Activated gamma-delta T cell treated with Interleukin-2 at 50 U/mL for 16 hours (primary cell): ENCODE measurements around the gene MFSD6.
A peak's percentile ranks its signal among the peaks of the same experiment; 100 is the strongest.
"Not testable (repeated sequence)": the region's sequence is repeated elsewhere in the genome, so short reads cannot be mapped to it uniquely, and the experiment has no call there.

Experiments
- DNase-seq: peaks from one replicate; pipeline ENCODE4 v3.0.0-alpha.2; 2020

MFSD6 gene

DNA sequence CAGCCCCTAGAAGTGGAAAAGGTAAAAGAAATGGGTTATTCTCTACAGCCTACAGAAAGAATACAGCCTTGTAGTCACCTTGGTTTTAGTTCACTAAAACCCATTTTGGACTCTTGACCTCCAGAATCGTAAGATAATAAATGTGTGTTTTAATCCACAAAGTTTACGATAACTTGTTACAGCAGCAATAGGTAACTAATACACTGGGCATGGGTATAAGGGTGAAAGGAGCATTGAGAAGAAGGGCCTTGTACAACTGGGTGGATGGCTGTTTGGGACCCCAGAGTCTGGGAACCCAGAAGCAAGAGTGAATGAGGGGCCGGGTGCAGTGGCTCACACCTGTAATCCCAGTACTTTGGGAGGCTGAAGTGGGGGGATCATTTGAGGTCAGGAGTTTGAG is 2.2 kb upstream of the MFSD6 start:
- no peak for DNase-seq

DNA sequence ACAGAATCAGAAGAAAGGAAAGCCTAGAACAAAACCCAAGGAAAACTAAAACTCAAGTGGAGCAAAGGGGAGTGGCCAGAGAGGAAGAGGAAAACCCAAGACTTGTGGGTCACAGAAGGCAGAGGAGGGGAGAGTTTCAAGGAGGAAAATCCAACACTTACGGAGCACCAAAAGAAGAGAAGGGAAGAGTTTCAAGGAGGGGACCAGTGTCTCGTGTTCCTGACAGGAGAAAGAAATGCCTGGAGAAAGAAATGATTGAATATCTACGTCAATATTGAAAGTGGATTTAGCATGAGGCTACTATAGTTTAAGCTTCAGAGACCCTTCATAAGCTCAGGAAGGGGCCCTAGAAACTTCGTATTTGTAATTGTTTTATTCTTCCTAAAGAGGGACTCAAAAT is 1.4 kb upstream of the MFSD6 start:
- no peak for DNase-seq

DNA sequence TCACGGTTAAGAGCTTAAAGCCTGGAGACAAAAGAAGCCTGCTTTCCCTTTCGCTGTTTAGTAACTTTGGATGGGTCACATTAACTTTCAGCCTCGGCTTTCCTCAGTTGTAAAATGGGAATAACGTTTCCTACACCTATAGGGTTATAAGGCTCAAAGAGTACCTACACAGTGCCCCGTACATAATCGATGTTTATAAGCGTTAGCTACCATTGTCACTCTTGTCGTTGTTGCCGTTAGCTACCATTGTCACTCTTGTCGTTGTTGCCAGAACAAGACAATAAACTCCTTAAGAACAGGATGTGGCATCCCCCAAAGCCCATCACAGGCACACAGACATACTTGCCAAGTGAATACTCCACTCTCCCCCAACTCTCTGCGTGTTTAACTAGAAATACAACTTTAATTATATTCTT is 901 bp upstream of the MFSD6 start:
- DNase-seq, result no peak

DNA sequence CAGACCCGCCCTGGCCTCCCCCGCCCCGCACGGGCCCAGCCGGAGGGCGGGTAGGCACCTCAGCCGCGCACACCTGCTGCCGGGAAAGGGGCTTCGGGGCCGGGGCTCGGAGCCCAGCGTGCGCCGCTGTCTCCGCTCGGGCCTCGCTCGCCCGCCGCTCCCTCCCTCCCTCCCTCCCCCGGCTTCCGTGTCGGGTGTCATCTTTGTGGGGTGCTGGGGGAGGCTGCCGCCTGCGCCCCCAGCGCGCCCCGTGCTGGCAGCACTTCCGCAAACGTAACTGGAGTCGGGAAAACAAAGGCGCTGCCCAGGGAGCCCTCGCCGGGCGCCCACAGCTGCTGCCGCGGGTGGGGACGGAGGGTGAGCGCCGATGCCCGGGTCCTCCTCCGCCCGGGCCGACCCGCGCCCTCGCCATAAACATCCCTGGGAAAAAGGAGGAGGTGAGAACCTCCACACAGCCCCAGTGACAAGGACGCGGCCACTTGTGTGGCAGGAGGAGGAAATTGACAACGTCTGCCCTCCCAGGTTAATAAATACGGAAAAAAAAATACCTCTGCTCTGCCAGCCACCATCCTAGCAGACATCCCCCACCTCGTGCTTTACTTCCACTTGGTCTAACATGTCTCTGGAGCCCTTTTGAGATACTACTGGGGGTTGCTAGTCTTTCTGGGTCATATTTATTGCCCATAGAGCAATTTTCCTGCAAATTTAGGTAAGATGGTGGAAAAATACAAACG is 550 bp downstream of the MFSD6 start:
- peak; percentile 73 for DNase-seq

DNA sequence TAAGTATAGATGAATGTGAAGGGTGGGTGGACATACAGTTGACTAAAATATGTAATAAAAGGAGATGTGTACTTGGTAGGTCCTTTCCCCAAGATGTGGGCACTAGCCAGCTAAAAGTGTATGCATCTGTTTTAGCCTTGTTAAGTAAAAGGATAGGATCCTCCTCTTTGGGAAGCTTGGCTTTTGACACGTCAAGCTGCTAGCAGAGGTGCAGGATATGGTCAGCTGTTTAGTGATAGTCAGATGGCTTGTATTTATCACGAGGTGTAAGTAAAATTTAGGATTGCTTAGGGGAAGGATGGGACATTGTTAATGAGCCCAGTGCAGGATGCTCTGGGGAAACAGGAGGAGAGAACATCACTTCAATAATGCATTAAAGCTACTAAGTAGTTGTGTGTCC is 1.5 kb downstream of the MFSD6 start:
- no peak for DNase-seq

DNA sequence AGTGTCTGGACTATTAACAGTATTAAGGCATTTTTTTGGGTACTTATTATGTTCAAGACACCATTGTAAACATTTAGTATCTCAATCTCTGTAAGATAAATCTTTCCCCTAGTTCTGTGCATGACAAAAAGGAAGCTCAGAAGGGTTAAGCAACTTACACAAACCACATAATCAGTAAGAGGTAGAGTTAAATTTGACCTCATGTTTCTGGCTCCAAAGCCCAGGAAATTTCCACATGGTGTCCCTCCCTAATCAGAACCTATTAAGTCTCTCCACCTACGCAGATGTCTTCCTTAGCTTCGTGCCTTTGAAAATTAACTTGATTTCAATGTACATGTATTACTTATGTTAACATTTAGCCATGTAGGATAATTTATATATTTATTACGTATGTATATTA is 2.0 kb downstream of the MFSD6 start:
- DNase-seq, result no peak

DNA sequence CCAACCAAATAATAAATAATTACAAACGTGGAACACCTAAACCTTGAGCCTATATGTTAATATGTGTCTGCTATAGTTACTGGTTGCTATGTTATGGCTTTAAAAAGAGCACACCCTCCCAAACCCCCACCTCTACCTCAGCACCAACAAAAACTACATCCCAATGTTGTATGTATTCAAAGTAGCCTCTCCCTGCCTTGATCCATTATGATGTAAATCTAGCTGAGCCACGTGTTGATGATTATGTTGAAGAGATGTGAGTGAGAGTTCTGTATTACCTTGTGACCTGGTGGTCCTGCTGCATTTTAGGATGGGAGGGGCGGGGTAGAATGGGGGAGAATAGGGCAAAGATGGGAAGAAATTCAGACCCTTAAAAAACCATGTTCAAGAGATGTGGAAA is 4.8 kb downstream of the MFSD6 start:
- DNase-seq, result no peak

DNA sequence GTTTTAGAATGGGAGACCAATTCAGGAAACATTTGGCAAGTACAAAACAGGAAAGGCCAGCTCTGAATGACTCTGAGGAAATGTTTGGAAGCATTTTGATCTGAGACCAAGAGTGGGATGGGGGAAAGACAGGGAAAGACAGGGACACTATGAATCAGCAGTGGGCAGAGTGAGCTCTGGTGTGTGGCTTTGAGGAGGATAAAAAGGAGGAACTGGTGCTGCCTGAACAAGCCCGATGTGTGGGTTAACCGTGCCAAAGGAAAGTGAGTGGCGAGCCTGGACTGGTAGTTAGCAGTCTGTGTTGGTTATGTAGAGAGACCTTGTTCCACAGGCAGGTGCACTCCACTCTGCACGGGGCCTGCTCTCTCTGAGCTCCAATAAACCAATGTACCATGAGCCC is 5.3 kb downstream of the MFSD6 start:
- no peak for DNase-seq

DNA sequence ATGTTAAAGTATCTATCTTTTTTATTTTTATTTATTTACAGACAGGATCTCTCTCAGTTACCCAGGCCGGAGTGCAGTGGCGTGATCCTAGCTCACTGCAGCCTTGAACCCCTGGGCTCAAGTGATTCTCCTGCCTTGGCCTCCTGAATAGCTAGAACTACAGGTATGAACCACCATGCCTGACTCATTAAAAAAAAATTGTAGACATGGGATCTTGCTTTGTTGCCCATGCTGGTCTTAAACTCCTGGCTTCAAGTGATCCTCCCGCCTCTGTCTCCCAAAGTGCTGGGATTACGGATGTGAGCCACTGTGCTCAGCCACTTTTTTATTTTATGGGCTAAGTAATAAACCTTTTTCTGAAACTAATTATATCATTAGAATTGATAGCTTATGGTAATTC is 7.1 kb downstream of the MFSD6 start:
- no peak for DNase-seq

DNA sequence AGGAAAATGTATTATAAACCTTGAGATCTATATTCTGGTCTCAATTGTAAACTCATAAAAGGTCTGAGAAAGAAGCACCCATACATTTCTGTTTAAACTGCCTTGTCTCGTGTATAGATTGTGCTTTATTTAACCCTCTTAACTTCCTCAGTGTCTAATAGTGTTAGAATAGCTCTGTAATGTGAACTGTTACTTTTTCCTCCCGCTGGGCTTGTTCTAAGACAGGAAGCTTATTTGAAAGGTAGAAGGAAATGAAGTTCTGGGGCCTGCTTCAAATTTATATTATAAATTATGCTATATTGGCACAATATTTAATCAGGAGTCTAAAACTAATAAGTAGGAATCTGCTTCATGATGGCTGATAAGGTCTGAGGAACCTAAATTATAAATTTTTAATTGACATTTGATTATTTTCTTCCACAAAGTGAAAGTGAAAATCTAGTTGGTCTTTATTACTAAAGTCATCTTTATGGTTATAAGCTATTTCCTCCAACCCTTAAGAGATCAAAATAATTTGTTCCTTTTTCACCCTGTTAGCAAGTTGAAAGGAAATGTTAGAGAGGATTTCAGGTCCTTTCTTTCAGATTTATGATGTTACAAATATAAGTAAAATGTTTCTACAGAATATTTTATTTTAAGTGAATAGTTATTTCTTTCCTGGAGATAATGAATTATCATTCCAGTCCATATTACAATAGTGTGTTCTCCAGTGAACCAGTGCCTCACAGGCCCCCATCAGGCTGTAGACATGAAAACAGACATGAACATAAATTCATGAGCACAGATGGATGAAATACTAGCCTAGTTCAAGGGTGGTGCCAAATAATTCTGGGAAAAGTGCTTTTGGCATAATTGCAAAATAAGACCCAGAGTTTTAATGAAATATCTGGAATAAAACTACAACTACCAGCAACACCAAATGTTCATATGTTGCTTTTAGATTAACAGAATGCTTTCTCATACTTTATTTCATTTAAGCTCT is 7.9 kb downstream of the MFSD6 start:
- DNase-seq, result no peak

DNA sequence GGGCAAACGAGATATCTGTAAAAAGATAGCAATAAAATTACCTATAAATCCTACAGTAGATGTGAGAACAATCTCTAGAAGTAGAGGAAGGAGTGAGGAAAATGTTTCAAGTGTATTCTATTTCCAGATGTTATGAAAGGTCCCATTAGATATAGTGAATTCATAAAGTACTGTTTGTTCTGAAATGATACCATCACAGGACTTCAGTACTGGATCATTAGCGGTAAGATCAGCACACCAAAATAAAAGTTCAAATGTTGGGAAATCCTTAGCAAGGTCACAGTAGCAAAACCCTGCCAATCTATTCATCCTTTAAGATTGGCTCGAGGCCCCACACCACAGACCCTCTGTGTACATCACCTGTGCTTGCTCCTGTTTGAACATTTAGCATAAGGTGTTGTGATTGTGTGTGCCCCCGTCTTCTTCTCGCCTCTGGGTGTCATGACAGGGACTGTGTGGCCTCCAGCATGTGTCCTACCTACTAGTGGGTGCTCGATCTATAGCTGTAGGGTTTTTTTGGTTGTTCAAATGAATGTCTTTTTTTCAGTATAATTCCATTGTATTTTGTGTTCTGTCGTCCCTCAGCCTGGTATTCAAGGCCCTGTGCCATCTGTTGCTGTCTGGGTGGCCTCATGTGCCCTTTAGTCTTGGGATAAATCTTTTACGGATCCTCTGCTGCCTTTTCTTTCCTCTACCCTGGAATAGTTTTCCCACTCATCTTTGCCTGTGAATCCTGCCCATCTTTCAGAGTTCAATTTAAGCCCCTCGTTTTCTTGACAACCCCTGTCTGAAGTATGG is 9.1 kb downstream of the MFSD6 start:
- no peak for DNase-seq

DNA sequence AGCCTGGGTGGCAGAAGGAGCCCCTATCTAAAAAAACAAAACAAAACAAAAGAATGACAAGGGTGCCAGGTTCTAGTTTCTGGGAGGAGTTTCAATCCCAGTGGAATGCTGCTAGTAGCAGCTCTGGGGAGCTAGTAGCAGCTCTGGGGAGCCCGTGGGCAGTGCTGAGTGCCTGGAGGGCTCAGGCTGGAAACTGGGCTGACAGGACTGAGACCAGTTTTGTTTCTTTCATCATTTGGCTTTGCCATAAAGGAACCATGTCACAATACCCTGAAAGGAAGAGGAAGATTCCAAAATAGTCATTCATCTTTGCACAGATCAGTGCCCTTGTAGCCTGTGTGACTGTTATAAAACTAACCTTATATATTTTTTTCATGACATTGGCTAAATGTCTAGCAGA is 10.6 kb downstream of the MFSD6 start:
- no peak for DNase-seq

DNA sequence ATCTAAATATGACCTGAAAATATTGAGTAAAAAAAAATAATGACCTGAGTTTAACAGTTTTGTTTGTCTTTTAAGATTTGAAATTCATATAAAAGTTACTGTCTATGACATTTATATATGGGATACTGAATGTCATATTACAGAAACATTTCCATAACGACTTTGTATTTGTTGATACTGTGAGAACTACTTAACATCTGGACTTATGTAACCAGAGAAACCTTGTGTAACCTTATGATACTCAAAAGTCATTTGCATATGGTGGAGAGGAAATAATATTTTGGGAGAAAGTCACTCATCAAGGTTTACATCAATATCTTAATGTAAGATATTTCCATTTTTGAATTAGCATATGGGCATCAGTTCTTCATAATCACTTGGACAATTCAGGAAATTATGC is 12.6 kb downstream of the MFSD6 start:
- DNase-seq, result no peak

DNA sequence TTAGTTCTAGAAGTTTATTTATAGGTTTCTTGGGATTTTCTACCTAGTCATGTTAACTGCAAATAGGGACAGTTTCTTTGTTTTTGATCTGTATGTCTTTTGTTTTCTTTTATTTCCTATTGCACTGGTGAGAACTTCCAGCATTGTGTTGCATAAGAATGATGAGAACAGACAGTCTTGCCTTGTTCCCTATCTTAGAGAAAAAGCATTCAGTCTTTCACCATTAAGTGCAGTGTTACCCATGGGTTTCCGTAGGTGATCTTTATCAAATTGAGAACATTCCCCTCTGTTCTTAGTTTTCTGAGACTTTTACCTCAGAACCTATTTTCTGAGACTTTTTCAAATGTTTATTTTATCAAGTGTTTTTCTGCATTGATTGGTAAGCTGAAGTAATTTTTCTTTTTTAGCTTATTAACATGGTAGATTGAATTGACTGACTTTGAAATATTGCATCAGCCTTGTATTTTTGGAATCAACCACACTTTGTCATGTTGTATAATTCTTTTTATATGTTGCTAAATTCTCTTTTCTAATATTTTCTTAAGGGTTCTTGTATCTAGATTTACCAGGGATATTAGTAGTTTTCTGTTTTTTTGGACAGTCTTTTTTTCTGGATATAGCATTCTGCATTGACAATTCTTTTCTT is 17.2 kb downstream of the MFSD6 start:
- no peak for DNase-seq

DNA sequence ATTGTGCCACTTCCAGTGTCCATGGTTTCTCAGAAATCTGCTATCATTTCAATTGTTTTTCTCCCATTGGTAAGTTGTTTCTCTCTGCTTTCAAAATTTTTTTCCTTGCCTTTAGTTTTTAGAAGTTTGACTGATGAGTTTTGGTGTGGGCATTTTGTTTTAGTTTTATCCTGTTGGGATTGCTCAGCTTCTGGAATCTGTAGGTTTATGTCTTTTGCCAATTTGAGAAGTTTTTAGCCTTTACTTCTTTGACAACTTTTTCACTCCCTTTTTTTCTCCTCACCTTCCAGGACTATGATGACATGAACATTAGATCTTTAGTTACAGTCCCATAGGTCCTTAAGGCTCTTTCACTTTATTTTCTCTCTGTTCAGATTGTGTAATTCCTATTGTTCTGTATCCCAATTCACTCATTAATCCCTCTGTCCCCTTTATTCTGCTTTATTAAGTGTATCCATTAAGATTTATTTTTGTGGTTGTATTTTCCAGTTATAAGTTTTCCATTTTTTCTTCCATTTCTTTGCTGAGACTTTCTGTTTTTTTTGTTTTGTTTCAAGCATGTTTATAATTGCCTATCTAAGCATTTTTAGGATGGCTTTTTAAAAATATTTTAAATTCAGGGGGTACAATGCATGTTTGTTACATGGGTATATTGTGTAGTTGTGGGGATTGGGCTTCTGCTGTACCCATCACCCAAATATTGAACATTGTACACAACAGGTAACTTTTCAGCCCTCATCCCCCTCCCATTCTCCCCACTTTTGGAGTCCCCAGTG is 17.9 kb downstream of the MFSD6 start:
- DNase-seq, result no peak

DNA sequence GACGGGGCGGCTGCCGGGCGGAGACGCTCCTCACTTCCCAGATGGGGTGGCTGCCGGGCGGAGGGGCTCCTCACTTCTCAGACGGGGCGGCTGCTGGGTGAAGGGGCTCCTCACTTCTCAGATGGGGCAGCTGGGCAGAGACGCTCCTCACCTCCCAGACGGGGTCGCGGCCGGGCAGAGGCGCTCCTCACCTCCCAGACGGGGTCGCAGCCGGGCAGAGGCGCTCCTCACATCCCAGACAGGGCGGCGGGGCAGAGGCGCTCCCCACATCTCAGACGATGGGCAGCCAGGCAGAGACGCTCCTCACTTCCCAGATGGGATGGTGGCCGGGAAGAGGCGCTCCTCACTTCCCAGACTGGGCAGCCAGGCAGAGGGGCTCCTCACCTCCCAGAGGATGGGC is 22.7 kb downstream of the MFSD6 start:
- DNase-seq, result not testable (repeated sequence)

DNA sequence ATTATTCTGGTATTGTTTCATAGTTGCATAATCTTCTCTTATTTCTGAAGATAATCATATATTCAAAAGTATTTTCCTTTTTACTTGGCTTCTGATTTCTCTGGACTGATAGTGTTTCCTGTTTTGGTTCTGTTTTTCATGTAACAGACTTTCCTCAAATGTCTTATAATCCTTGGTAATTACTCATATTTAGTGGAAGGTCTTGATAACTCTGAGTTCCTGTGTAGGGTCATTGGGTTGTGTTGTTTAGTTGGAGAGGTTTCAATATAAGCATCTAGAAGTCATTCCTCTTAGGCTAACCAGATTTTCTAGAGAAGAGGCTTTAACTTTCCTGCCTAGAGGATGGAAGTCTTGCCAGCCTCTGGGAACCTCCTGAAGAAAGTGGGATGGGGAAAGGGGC is 23.8 kb downstream of the MFSD6 start:
- DNase-seq, result no peak

DNA sequence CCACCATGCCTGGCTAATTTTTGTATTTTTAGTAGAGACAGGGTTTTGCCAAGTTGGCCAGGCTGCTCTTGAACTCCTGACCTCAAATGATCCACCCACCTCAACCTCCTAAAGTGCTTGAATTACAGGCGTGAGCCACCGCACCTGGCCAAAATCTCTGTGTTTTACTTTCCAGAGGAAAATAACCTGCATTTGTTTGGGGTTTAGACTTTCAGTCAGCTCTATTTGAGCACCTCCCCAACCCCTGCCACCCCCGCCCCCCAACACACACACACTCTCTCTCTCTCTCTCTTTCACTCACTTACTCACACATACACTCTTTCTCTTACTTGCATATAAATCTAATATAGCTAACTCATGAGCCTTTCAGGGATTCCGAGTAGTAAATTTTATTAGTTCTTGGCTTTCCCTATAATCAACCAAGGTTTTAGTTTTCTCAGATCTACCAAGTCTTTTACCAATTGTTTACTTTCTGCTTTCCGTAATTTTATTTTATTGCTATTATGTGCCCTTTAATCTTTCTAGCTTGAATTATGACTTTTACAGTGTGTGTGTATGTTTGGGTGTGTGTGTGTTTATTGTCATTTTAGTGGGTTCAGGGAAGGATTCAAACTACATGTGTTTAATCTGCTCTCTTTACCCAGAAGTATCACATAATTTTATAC is 24.5 kb downstream of the MFSD6 start:
- no peak for DNase-seq

DNA sequence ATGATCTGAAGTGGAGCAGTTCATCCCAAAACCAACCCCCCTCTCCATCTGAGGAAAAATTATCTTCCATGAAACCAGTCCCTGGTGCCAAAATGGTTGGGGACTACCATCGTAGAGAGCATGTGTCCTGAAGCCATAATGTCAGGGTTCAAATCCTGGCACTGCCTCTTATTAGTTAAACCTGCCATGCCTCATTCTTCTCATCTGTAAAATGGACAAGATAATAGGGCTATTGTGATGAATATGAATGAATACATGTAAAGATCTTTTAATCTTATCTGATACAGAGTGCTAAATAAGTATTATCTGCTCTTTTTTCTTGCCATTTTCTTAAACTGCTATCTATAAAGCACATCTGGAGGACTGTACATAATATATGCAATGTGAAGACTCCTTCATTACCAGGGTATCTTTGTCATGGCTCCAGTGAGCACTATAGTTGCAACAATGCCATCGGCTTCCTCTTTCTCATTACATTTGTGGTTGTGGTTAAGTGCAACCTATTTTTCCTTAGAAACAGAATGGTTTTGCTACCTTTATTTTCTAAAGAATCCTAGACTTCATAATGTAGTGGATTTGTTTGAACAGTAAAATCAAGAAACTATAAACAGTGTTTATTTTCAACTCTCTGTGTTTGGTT is 27.0 kb downstream of the MFSD6 start:
- DNase-seq, result no peak

DNA sequence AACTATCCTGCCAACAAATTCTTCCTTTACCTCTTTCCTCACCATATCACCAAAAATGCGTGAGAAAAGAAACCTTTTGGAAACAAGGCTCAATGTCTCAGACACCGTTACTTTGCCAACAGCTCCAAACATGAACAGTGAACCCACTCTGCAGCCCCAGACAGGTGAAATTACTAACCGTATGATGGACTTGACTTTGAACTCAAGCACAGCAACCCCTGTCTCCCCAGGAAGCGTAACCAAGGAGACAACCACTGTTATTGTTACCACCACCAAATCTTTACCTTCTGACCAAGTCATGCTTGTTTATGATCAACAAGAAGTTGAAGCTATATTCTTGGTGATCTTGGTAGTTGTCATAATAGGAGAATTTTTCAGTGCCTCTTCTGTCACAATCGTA is 28.4 kb downstream of the MFSD6 start:
- no peak for DNase-seq

DNA sequence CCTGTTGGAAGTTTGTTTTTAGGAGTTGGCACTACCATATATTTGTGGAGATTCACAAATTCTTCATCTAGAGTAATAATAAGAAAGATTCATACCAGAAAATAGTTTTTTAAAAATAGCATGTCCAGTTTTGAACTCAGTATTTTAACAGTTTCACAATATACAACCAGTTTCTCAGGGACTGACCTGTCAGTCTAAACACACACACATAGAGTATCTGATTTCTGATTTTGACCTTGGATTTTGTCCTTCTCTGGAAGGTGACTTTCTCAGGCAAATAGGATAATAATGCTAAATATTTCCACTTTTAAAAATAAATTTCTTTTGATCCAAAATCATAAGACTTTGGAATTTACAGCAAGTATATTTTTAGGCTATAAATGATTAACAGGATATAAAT is 32.0 kb downstream of the MFSD6 start:
- no peak for DNase-seq
